HG03457 (cell line): Measurements from ENCODE around the gene SPRY2.

Experiments
- ATAC-seq: cut with Tn5 transposase; IDR thresholded peaks from one replicate; pipeline ENCODE4 v1.9.1; 2021; ENCODE audit warnings: moderate number of reproducible peaks; ENCODE audit not compliant: unreplicated experiment

Gene SPRY2, protein sequence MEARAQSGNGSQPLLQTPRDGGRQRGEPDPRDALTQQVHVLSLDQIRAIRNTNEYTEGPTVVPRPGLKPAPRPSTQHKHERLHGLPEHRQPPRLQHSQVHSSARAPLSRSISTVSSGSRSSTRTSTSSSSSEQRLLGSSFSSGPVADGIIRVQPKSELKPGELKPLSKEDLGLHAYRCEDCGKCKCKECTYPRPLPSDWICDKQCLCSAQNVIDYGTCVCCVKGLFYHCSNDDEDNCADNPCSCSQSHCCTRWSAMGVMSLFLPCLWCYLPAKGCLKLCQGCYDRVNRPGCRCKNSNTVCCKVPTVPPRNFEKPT

DNA sequence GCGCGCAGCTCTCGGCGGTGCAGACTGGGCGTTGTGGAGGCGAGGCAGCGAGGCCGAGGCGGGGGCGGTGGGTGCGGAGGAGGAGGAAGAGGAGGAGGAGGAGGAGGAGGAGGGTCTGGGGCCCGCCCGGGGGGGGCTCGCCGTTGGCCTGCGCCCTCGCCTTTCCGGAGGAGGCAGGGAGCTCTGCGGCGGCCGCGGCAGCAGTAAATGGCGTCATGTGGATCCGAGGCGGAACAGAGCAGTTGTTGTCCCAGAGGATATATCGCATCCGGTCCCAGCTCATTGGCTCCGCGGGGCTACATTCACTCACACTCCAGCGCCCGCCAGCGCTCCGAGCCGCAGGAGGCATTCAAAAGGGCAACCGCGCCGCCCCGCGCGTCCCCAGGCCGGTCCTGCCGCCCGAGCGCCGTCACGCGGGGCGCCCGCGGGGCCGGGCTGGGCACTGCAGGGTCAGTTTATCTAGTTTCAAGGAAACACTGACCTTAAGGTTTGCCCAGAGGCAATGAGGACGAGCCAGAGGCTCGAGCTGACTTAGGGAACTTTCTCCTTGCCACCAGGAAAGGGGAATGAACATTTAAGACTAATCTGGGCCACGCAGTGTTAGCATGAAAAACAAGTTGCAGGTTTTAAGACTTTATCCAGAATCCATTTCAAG is at the start of gene SPRY2:
Gene SPRY2, minus strand, starts transcription at position 26 of the 655 bp plus-strand sequence. CDS start 3,421 bp downstream, outside the sequence.
- peak; percentile 51 for ATAC-seq

DNA sequence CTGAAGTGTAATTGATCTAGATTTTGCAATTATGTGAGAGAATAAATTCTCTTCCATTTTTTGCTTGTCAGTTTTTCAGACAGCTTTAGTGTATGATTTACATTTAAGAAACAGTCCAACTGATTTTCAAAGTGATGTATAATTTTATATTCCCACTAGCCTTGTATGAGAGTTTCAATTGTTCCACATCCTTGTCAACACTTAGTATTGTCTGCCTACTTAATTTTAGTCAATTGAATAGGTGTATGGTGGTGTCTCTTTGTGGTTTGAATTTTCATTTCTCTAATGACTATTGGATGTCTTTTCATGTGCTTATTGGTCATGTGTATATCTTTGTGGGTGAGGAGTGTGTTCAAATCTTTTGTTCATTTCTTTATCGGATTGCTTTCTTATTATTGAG is 49.4 kb upstream of the SPRY2 start:
- ATAC-seq: no peak

DNA sequence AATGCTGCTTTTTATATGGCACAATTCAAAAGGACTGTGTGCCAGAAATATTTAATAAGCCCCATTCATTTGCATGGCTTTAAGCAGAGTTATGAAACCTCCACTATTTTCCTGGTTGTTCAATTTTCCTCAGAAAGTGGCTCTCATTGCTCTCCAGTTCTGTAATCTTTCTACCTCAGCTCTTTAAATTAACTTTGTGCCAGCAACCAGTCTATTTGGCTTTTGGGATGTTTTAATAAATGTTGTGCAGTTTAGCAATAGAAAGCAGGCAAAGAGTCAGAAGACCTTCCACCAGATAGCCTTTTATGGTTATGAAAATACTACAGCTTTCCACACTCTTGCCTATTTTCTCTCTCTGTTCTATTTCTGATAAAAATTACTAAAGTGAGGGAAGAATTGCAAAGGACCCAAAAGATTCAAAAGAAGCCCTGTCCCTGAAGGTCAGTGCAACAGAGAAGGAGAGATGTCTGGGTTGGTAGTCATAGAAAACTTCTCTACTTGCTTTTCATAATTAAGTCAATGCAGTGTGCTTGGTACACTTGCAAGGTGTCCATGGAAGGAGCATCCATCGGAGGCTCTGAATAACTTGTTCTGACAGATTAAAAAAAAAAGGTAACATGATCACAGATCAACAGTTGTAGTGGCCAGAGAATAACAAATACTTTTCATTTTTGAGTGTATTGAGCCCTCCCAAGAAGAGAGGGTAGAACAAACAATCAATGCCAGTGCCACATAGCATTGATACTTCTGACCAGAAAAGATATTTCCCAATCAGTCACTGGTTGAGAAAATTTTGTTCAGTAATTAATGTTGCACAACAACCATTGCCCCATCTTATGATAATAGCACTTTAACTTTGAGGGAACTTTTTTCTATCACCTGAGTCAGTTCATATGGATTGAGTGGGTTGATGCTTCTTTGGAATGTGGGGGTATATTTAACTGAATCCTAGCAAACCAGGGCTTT is 48.4 kb upstream of the SPRY2 start:
- ATAC-seq: no peak

DNA sequence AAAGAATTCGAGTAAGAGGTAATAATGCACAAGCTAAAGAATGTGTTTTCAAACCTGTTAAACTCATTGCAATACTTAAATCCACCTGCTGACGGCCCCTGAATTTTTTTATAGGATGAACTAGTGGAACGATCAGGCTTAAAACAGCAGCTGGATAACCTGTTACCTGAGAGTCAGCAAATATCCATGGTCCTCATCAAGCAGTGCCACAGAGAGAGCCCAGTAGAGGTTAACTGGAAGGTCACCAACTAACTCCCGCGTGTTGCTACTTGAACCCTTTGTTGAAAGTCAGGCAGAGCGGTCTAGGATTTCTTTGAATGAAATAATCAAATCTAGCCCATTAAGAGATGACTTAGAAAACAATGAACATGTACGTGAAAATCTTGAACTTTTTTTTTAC is 47.6 kb upstream of the SPRY2 start:
- ATAC-seq: no peak

DNA sequence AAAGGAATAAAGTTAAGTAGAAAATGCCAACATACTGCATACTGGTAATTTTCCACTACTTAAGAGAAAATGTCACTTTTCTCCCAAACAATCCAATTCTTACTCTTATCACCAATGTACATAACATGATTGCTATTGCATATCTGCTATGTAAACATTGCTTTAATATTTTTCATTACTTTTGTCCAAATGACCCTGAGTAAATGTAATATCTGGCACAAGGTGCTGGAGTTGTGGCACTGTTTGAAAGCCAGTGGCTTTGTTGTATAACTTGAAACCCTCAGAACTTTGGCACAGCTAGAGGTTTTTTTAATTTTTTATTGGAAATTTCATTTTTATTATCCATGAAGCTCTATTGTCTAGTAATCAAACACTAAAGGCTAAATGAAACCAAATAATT is 45.7 kb upstream of the SPRY2 start:
- no peak for ATAC-seq

DNA sequence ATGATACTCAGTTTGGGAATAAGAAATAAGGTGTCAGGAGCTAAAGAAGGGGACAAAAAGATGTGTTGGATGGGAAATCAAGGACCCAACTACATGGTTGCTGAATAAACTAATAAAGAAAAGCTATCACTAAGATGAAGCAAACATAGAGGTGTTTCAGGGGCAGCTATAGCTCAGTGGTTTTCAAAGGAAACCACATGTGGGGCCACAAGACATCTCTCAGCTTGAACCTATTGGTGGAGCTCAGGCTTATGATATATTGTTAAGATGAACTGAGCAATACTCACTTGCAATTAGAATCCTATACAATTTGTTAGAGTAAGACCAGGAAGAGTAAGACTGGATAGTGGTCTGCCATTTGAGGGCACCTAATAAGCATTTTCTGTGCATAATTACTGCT is 45.1 kb upstream of the SPRY2 start:
- no peak for ATAC-seq

DNA sequence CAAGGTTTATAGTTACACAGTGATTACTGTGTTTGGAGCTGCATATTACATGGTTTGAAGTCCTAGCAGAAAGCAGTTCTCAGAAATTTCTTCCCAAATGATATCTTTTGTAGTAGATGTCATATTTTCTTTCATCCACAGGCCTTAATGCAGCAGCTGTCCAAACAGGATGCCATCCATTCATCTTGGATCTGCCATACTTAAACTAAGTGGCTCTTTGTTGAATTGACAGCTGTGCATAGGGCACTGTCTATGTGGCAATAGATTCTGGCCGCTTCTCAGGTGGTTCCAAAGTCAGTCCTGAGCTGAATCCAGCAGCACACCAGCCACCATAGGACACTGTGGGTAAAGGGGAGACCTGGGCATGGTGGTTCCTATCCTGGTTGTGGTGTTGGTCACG is 41.6 kb upstream of the SPRY2 start:
- ATAC-seq: no peak

DNA sequence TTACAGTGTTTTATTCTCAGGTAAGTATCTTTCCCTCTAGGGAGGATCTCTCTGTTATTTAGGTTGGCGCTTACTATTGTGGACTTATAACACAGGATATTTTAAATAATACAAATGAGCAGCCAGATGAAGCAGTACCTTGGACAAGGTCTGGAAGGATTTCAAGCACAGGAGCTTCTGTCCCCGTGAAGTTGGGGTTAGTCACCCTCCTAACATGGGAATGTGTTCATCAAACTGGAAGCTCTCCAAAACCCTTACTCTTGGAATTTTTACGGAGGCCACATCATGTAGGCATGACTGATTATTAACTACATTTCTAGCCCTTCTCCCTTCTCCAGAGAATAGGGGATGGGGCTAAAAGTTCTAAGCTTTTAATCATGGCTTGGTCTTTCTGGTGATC is 38.3 kb upstream of the SPRY2 start:
- ATAC-seq: no peak

DNA sequence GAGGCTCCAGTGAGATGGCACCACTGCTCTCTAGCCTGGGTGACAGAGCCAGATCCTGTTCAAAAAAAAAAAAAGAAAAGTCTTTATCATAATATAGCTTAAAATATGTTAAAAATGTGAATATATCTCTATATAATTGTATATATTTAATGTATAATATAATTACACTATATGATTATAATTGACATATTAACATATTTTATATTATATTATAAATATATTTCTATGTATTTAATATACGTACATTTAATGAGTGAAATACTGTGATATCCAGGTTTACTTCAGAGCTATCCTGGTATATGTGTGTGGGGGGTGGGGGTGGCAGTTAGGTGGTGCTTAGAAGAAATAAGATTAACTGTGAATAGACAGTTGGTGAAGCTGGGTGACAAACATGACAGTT is 35.6 kb upstream of the SPRY2 start:
- no peak for ATAC-seq

DNA sequence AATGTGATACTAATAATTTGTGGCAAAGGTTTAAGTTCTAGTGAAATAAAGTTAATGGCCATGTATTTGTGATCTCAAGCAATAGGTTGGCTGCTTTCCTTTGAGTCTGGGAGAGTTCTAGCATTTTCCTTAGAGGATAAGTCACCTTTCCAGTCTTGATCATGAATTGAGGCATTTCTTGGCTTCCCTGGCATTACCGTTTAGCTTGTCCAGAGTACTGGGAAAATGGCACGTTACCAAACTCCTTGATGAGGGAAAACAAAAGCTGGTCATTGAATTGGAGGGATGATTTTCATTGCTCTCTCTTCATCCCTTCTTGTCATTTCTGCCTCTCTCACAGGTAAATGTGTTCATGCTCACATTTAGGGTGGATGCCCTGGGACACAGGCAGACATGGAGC is 34.0 kb upstream of the SPRY2 start:
- no peak for ATAC-seq

DNA sequence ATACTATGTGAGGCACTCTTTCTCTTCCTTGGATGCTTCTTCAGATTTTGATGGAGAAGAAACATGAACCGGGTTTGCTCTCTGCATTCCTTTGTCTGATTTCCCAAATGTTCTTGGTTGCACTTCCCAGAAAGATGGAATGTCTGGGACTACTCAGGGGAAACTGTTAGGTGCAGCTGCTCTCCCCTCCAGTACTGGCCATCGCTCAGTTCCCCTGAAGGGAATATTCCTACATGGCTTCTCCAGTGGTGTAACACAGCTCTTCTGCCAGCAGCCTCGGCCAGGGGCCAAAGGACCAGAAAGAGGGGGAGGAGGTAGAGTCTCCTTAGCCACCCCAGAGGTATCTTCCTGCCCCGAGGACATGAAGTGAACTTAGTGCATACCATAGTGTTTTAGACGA is 33.5 kb upstream of the SPRY2 start:
- no peak for ATAC-seq

DNA sequence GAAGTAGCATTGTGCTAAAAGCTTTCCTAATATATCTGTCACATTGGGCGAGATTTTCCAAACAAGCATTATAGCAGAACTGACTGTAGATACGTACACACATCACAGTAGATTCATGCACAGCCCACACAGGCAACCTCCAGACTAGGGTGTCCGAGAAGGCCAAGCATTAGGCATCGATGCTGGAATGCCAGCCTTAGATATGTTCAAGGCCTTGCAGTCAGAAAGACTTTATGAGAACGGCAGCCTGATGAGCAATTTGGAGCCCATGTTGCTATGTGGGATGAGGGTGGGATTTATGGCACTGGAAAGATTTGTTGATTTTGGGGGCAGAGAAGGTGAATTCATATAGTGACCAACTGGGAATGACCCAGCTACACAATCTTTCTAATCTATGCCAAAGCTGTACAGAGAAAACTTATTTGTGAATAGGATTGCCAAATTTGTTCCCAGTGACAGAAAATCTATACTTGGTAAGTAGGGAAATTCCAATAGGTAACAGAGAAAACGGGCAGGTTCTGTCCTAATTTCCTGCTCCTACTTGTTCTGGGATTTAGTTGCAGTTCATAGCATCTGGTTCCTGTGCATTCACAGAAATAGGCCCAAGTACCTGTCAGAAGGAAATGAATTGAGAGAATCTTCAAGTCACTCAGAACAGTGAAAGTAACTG is 31.0 kb upstream of the SPRY2 start:
- no peak for ATAC-seq

DNA sequence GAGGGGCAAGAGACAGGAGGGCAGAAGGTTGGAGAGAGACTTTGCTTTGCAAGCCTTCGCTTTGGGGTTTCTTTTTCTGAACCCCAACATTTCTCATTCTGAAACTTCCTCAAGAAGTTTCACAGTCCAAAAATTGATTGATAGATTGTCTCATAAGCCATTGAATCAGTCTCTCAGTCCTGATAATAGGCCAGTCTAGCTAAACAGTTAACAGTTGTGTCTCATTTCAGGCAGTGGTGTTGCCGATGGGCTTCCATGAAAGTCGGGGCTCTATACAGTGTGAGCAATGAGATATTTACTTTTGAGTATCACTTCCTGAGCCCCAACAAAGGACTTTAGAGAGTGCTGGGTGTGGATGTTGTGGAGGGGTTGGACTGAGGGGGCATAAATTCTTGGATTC is 26.5 kb upstream of the SPRY2 start:
- no peak for ATAC-seq

DNA sequence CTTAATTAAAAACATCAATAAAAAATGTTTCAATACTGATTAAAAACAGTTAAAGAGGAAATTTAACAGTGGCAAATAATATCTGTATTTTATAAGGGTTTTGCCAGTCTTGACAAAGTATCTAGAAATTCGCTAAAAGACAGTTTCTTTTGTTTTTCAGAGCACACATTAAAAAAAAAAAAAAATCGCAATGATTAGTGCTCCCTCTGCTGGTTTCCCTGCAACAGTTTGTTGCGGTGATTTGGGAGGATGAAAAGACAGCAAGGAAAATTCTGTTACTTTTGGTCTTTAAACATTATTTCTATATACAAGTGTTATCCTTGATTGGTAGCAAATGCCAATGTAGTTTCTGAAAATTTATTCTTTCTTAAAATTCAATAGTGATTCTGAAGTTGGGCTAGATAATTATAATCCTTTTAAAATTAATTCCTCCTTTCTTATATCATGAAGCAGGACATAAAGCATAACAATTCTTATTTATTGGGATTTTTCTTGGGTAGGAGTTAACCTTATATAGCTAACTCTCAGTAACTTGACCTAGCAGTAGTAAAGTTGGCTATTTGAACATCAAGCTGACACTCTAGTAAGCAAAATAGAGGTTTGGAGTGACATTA is 23.1 kb upstream of the SPRY2 start:
- no peak for ATAC-seq

DNA sequence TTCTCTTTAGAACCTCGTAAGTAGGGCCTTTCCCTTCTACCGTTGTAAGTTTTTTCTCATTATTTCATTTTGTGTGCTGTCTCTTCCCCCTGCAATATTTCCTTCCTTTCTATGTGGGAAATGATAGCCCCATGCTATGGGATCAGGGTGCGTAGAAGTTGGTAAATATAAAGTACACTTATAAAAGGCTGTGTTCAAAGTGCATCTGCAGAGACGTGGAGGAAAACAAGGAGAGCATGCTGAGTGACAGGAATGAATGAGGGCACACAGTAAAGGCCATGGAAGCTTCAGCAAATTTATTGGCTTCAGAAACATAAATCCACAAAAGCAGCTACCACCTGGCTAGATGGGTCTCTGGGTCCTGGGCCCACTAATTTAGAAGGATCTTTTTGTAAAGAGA is 21.6 kb upstream of the SPRY2 start:
- no peak for ATAC-seq

DNA sequence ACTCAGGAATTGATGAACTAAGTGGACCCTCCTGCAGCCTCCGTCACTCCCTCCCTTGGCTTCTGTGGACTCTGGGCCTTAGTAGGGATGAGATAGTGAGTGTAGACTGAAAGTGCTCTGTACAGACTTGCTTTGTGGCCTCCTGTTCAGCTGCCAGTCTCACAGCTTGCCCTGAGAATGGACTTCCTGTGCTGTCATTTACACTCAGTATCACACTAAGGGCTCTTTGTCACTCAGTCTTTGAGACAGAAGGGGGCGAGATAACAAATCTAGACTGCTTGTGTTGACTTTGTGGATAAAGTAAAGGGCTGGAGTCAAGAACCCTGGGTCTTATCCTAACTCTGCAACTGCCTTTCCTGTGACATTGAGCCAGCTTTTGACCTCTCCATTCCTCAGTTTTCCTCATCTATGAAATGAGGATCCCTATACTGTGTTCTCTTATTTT is 21.0 kb upstream of the SPRY2 start:
- ATAC-seq: no peak

DNA sequence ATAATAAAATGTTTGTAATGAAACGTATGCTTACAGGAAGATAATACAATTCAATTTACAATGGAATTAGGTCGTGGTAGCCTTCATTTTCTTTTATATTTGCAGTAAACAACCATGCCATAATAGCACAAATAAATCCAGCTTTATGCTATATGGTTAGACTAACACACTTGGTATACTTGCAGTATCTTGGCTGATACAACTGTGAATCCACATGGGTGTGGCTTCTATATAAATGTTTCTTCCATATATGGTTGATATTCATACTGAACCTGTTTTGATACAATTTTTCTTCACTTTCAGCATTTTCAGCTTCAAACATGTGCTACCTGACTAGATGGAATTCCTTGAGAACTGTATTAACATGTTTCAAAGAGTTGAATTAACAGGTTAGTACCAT is 20.4 kb upstream of the SPRY2 start:
- no peak for ATAC-seq

DNA sequence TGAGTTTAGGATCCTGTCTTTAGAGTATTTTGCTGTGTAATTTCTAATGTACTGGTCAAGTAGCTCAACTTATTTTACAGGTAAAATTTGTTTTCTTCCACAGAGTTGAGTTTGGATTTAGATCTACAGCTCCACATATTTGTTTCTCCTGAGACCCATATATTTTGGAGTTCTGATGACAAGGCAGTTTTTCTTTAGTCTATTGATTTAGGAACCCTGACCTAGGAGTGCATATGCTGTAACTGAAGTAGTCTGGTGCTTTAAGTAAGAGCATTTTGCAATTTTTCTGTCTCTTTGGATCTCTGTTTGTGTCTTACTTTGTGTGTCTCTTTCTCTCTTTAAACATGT is 19.5 kb upstream of the SPRY2 start:
- no peak for ATAC-seq

DNA sequence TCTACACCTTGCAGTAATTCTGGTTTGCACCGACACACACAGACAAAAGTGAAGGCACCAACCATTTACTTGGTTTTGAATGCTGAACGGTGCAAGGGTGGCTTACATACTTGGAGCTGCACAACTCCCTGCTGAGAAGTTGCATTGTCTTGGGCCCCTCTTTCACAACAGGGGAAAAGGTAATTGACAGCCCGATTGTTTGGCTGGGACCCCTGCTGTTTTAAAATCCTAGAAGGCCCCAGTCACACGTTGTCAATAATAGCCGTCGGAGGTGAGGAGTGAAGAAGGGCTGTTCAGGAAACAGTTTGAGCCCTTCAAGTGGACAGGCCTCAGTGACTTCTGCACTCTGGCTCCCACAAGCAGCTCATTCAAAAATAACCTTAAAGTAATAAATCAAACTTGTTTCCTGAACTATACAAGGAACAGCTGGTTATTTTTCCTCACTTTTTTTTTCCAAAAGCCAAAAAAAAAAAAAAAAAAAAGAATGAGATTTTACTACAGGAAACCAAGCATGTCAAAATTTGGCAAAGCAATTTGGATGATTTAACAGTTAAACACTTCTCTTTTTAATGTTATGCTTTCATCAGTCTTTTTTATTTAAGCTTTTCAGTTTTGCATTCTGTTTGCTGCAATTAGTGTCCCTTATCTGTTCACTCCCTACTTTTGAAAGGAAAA is 19.0 kb upstream of the SPRY2 start:
- no peak for ATAC-seq

DNA sequence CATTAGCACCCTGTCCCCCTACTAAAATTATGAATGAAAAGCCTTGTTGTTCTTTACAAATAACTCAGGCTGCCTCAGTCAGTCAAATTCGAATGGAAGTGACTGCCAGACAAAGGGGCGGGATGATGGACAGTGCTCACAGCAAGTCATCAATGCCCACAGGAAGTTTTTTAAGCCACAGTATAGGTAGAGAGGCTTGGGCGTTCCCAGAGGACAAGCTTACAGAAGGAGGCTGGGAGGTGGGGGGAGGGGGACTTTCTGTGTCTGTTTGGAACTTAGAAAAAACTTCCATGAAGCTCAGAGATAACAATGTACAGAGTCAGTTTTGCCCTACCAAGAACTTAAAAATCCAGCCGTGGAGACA is 18.5 kb upstream of the SPRY2 start:
- ATAC-seq: no peak
